GM08714 (cell line): ENCODE data around the gene LBH.

Experiments
- H3K4me3 ChIP-seq: fragments of 200-500 bp; sonication (Bioruptor generic); 2 replicates; pipeline ENCODE4 v1.5.1; 2014; ENCODE audit warnings: mild to moderate bottlenecking, low read length, inconsistent platforms
- ZNF274 ChIP-seq: IDR thresholded peaks from 2 replicates; pipeline ENCODE4 v1.6.1; 2012; ENCODE audit warnings: mild to moderate bottlenecking, low read depth, low read length

LBH gene

GRCh38 chr2:30301551-30301950 lies 70.2 kb downstream of the LBH start:
- no peak overlapping the region for H3K4me3 ChIP-seq
- no peak for TF ChIP-seq ZNF274

GRCh38 chr2:30302566-30302965 lies 71.2 kb downstream of the LBH start:
- H3K4me3 ChIP-seq: no peak overlapping the region

GRCh38 chr2:30303095-30303494 lies 71.8 kb downstream of the LBH start:
- no peak for TF ChIP-seq ZNF274
- H3K4me3 ChIP-seq: no peak overlapping the region

More at GRCh38 chr2:30302566-30302965, 71.2 kb downstream of the LBH start:
- no peak for TF ChIP-seq ZNF274

GRCh38 chr2:30305235-30305634 lies 73.9 kb downstream of the LBH start:
- TF ChIP-seq ZNF274: no peak
- no peak overlapping the region for H3K4me3 ChIP-seq

GRCh38 chr2:30306522-30306921 lies 75.2 kb downstream of the LBH start:
- TF ChIP-seq ZNF274: no peak
- H3K4me3 ChIP-seq: no peak overlapping the region

GRCh38 chr2:30308280-30308679 lies 76.9 kb downstream of the LBH start:
- TF ChIP-seq ZNF274: no peak
- H3K4me3 ChIP-seq: no peak overlapping the region
